Stimulated activated CD4-positive, alpha-beta T cell treated with anti-CD3 and anti-CD28 coated beads, Interleukin-15, amount 100 ng/mL, for 1 hour (primary cell): Measurements from ENCODE around the gene CASS4.

ENCODE experiments used
- DNase-seq, 2 donors: peaks; one replicate each; pipeline ENCODE4 v3.0.0-alpha.2; 2020; ENCODE audit warnings: low read depth in 1 of 2, low spot score in 1 of 2

The CASS4 gene

DNA sequence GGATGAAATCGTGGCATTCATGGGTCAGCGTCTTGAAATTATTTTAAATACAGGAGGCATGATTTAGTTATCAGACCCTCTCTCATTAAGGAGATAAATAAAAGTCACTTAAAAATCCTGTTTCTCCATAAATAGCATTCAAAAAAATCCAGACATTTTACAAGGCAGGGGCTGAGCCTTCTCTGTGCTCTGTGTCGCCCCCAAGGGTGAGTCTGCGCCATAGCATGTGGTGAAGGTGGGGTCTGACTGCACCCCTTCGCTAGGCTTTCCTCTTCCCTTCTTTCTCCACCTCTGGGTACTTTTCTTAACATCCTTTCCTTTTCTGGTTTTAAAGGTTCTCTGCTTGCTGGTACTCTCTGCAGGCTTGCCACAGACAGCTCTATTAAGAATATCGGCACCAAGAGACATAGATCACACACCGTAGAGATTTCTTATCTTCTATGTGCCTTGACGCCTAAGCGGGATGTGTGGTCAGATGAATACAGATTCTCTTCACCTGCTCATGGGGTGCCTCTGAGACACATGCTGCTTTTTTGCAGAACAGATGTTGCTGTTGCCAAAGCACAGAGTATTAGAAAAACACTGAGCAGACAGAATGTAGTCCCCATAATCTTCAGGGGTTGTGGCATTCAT, 92.4 kb downstream of the CASS4 start:
- DNase-seq: no peak

DNA sequence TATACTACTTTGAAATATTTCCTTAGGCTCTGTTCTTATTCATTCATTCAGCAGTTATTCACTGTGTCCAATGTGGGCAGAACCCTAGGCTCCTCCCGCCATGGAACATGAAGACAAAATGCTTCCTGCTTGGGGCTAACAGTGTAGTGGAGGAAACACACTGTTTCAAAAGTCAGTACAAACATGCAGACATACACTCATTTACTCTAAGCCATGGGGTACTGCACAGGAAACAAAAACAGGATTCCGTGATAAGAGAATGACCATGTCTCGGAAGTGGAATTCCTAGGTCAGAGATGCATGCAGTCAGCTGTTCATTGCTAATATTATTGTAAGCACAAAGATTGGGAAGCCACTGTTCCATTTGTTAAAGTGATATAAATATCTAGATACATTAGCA, 94.0 kb downstream of the CASS4 start:
- DNase-seq: no peak
